Testis (tissue), 3 donors: ENCODE measurements around the gene SPATA13. TPM values are rescaled to one million over a fixed set of nuclear protein-coding genes. Genes with fewer than 3 reads are reported as not detected.

ENCODE experiments used
- DNase-seq: peaks from one replicate; pipeline ENCODE4 v3.0.0-alpha.2; 2019
- H3K27ac ChIP-seq, 2 donors: fragments of 200-600 bp; sonication (generic); one replicate each; pipeline ENCODE4 v1.5.1; 2019
- H3K27me3 ChIP-seq: fragments of 200-600 bp; sonication (generic); one replicate; pipeline ENCODE4 v1.5.1; 2019
- H3K36me3 ChIP-seq: fragments of 200-600 bp; sonication (generic); one replicate; pipeline ENCODE4 v1.5.1; 2017; ENCODE audit warnings: low read depth; ENCODE audit errors: missing control alignments
- H3K4me1 ChIP-seq: fragments of 200-600 bp; sonication (generic); one replicate; pipeline ENCODE4 v1.5.1; 2019
- H3K4me3 ChIP-seq, 2 donors: fragments of 200-600 bp; sonication (generic); one replicate each; pipeline ENCODE4 v1.5.1; 2017 to 2019
- H3K9me3 ChIP-seq: fragments of 200-600 bp; sonication (generic); one replicate; pipeline ENCODE4 v1.5.1; 2017
- CTCF ChIP-seq, 3 experiments: fragments of 450-650 bp in 2 of 3; fragments of 200-600 bp in 1 of 3; sonication (generic) in 1 of 3; IDR thresholded peaks; one replicate each; pipeline ENCODE4 v1.5.1; 2016 to 2019; ENCODE audit warnings: antibody characterized with exemption in 3 of 3, mild to moderate bottlenecking in 2 of 3, moderate library complexity in 1 of 3
- POLR2A ChIP-seq: fragments of 450-650 bp; IDR thresholded peaks from one replicate; pipeline ENCODE4 v1.6.1; 2017; ENCODE audit warnings: antibody characterized with exemption, mild to moderate bottlenecking, moderate library complexity
- WGBS, 2 donors: methylation state at CpG; one replicate each; pipeline ENCODE4 v1.1.5; 2018; 5-methylcytosine and 5-hydroxymethylcytosine counted together
- intact Hi-C: fragments of 100-400 bp; cut with DNase I; formaldehyde crosslinking; loops from one replicate; pipeline ENCODE4 v1.15.1; 2023; ENCODE audit warnings: low total_unique reads
- polyA plus RNA-seq: library from polyadenylated mRNA; stranded (reverse); fragments of 350-450 nt; fragmentation: Illumina TruSeq; extraction: RNeasy Lipid Tissue Mini Kit (QIAGEN cat#74804); gene quantifications from one replicate; pipeline ENCODE4 v1.2.3, GENCODE V29; 2014; ENCODE audit warnings: low read depth, low replicate concordance; ENCODE audit not compliant: insufficient read depth
- total RNA-seq, 2 donors: library from RNA; depleted of rRNA; stranded (reverse); fragments of >200 nt; gene quantifications; one replicate each; pipeline ENCODE4 v1.2.3, GENCODE V29; 2016

SPATA13 gene
- total and polyA plus RNA-seq, 3 donors from 2014 or later: 12.9 to 35.6 (median 30.6) TPM

- intact Hi-C loops: no loop called here
- H3K27ac ChIP-seq: no peak overlapping the region
- H3K4me3 ChIP-seq: no peak overlapping the region
- H3K36me3 ChIP-seq: no peaks in the 10 kb centered on the region
- no peaks in the 10 kb centered on the region for H3K9me3 ChIP-seq
- H3K27me3 ChIP-seq: no peaks in the 10 kb centered on the region
- no peak for DNase-seq
- peaks cover 11% of the 10 kb centered on the region for H3K4me1 ChIP-seq
- WGBS, 2 donors: 88 to 91% methylated on average over 1 of the region's 1 CpG
- TF ChIP-seq POLR2A: no peak
- no peak for TF ChIP-seq CTCF (IDR thresholded peaks at IDR 0.05)
These were observed 76.8 kb downstream of the SPATA13 start for GRCh38 chr13:24237356-24237755.

GRCh38 chr13:24241336-24241735, 80.8 kb downstream of the SPATA13 start:
- no peaks in the 10 kb centered on the region for H3K36me3 ChIP-seq
- no peaks in the 10 kb centered on the region for H3K27me3 ChIP-seq
- peaks cover 6% of the 10 kb centered on the region for H3K4me1 ChIP-seq
- peak overlapping the region in 1 of 2 donors; percentile 3 for H3K27ac ChIP-seq
- intact Hi-C loops: no loop called here
- WGBS, 2 donors: 92 to 98% methylated on average over 10 of the region's 10 CpGs
- no peaks in the 10 kb centered on the region for H3K9me3 ChIP-seq
- TF ChIP-seq CTCF (IDR thresholded peaks at IDR 0.05): no peak
- no peak for TF ChIP-seq POLR2A
- H3K4me3 ChIP-seq: no peak overlapping the region
- no peak for DNase-seq

GRCh38 chr13:24242100-24242499, 81.6 kb downstream of the SPATA13 start:
- DNase-seq: no peak
- TF ChIP-seq POLR2A: no peak
- no peak for TF ChIP-seq CTCF (IDR thresholded peaks at IDR 0.05)
- intact Hi-C loops: no loop called here
- Histone ChIP-seq H3K27me3 (no peaks in the 10 kb centered on the region), H3K36me3 (no peaks in the 10 kb centered on the region), H3K27ac (no peak overlapping the region), H3K4me1 (peaks cover 6% of the 10 kb centered on the region), H3K9me3 (no peaks in the 10 kb centered on the region), H3K4me3 (no peak overlapping the region)
- 84 to 91% methylated on average over 5 of the region's 5 CpGs for WGBS, 2 donors

- H3K27ac ChIP-seq: no peak overlapping the region
- no peaks in the 10 kb centered on the region for H3K36me3 ChIP-seq
- 85% methylated on average over 2 of the region's 2 CpGs for WGBS, 2 donors
- H3K4me3 ChIP-seq: no peak overlapping the region
- no peak for TF ChIP-seq POLR2A
- no peak for TF ChIP-seq CTCF (IDR thresholded peaks at IDR 0.05)
- H3K9me3 ChIP-seq: no peaks in the 10 kb centered on the region
- peaks cover 6% of the 10 kb centered on the region for H3K4me1 ChIP-seq
- no peaks in the 10 kb centered on the region for H3K27me3 ChIP-seq
- no peak for DNase-seq
- intact Hi-C loops: no loop called here
These were observed 82.8 kb downstream of the SPATA13 start for GRCh38 chr13:24243302-24243701.

- intact Hi-C loops: no loop called here
- Histone ChIP-seq H3K9me3 (no peaks in the 10 kb centered on the region), H3K27ac (no peak overlapping the region), H3K27me3 (no peaks in the 10 kb centered on the region), H3K36me3 (no peaks in the 10 kb centered on the region), H3K4me1 (peaks cover 6% of the 10 kb centered on the region), H3K4me3 (no peak overlapping the region)
- no peak for DNase-seq
- no peak for TF ChIP-seq CTCF (IDR thresholded peaks at IDR 0.05)
- no peak for TF ChIP-seq POLR2A
- 93 to 95% methylated on average over 6 of the region's 6 CpGs for WGBS, 2 donors
These were observed 84.3 kb downstream of the SPATA13 start for GRCh38 chr13:24244802-24245201.
